Naive thymus-derived CD4-positive, alpha-beta T cell (primary cell): ENCODE data around the gene RAD51B. TPM values are rescaled to one million over a fixed set of nuclear protein-coding genes. Genes with fewer than 3 reads are reported as not detected.
A peak's percentile ranks its signal among the peaks of the same experiment; 100 is the strongest.

Experiments
- ATAC-seq: fragments of 150-1000 bp; cut with Tn5 transposase; 2 replicates; pipeline ENCODE4 v1.10.0; 2021; ENCODE audit warnings: mild to moderate bottlenecking, moderate library complexity
- CTCF ChIA-PET: fragments of 350-600 bp; sonication (Branson Sonifier 250); formaldehyde crosslinking; loops from one replicate; lab custom pipeline; 2021; ENCODE audit warnings: antibody characterized with exemption; lab: Charles Lee
- POLR2A ChIA-PET: fragments of 350-600 bp; sonication (Branson Sonifier 250); formaldehyde crosslinking; loops from one replicate; lab custom pipeline; 2021; ENCODE audit warnings: antibody characterized with exemption, inconsistent platforms; lab: Charles Lee
- DNase-seq, 9 donors: peaks; one replicate each; pipeline versions ENCODE4 v3.0.0 to v3.0.0-alpha.2; 2020 to 2022; ENCODE audit warnings: mixed read lengths in 1 of 9
- H3K27ac ChIP-seq: one replicate; pipeline ENCODE4 v1.7.0; 2013; ENCODE audit warnings: mild to moderate bottlenecking, low read depth, low read length, moderate library complexity
- H3K27me3 ChIP-seq, 2 donors: one replicate each; pipeline ENCODE4 v1.7.0; 2013; ENCODE audit warnings: low read length in 2 of 2, mild to moderate bottlenecking in 2 of 2, moderate library complexity in 2 of 2; ENCODE audit not compliant: control insufficient read depth in 2 of 2, insufficient read depth in 2 of 2
- H3K36me3 ChIP-seq, 3 experiments: 1 replicate in 2 of 3; 2 replicates in 1 of 3; pipeline ENCODE4 v1.7.0; 2013; ENCODE audit warnings: low read length in 3 of 3, mild to moderate bottlenecking in 3 of 3, moderate library complexity in 1 of 3; ENCODE audit not compliant: insufficient read depth in 3 of 3, control insufficient read depth in 2 of 3
- H3K4me1 ChIP-seq, 2 donors: one replicate each; pipeline ENCODE4 v1.7.0; 2013; ENCODE audit warnings: low read length in 2 of 2, mild to moderate bottlenecking in 2 of 2, moderate library complexity in 1 of 2; ENCODE audit not compliant: control insufficient read depth in 2 of 2, insufficient read depth in 2 of 2
- H3K4me3 ChIP-seq: 2 replicates; pipeline ENCODE4 v1.7.0; 2013; ENCODE audit warnings: mild to moderate bottlenecking, low read length
- H3K9me3 ChIP-seq, 3 experiments: 1 replicate in 2 of 3; 2 replicates in 1 of 3; pipeline ENCODE4 v1.7.0; 2013; ENCODE audit warnings: low read length in 3 of 3; ENCODE audit not compliant: control insufficient read depth in 2 of 3
- H3K27ac Mint-ChIP-seq, 9 donors: one replicate each; pipeline ENCODE4 v1.8.0; 2020 to 2022; ENCODE audit warnings: mixed read lengths in 9 of 9, mild to moderate bottlenecking in 8 of 9, moderate library complexity in 5 of 9, inconsistent platforms in 2 of 9
- H3K27me3 Mint-ChIP-seq, 5 donors: one replicate each; pipeline ENCODE4 v1.8.0; 2021 to 2022; ENCODE audit warnings: mixed read lengths in 5 of 5, mild to moderate bottlenecking in 1 of 5
- H3K36me3 Mint-ChIP-seq, 5 donors: one replicate each; pipeline ENCODE4 v1.8.0; 2020 to 2022; ENCODE audit warnings: mixed read lengths in 5 of 5, mild to moderate bottlenecking in 3 of 5, inconsistent platforms in 1 of 5
- H3K4me1 Mint-ChIP-seq, 7 donors: one replicate each; pipeline ENCODE4 v1.8.0; 2020 to 2022; ENCODE audit warnings: mixed read lengths in 7 of 7, mild to moderate bottlenecking in 3 of 7, inconsistent platforms in 1 of 7
- H3K4me3 Mint-ChIP-seq, 10 donors: one replicate each; pipeline ENCODE4 v1.8.0; 2020 to 2022; ENCODE audit warnings: mild to moderate bottlenecking in 10 of 10, mixed read lengths in 10 of 10, moderate library complexity in 6 of 10, inconsistent platforms in 2 of 10
- H3K9me3 Mint-ChIP-seq, 11 donors: one replicate each; pipeline ENCODE4 v1.8.0; 2020 to 2022; ENCODE audit warnings: mixed read lengths in 11 of 11, mild to moderate bottlenecking in 4 of 11, inconsistent platforms in 1 of 11, moderate library complexity in 1 of 11
- intact Hi-C, 2 donors: fragments of 100-400 bp; cut with micrococcal nuclease; formaldehyde crosslinking; loops; one replicate each; pipeline ENCODE4 v1.15.1; 2023
- polyA plus RNA-seq, 2 donors: library from polyadenylated mRNA; unstranded; fragments of 300-500 nt; fragmentation: Illumina TruSeq; gene quantifications; one replicate each; pipeline ENCODE4 v1.2.3, GENCODE V29; 2021
- total RNA-seq, 6 experiments: library from RNA in 5 of 6; stranded (reverse) in 5 of 6; gene quantifications; 1 replicate in 5 of 6; 2 replicates in 1 of 6; pipeline ENCODE4 v1.2.3 and lab custom pipeline; 2021 to 2026

RAD51B gene
- total and polyA plus RNA-seq, 7 experiments from 2014 or later, result 15.0 to 42.2 (median 28.8) TPM

- Mint-ChIP-seq H3K36me3 (peaks cover 0 to 1% (median 0%) of the 10 kb centered on the region in 5 donors), H3K4me1 (peaks cover 15 to 80% (median 61%) of the 10 kb centered on the region in 7 donors), H3K9me3 (no peaks in the 10 kb centered on the region), H3K4me3 (peak overlapping the region in 4 of 10 donors; percentile 1 to 42 (median 14)), H3K27ac (peak overlapping the region in 5 of 9 donors; percentile 0 to 48 (median 24)), H3K27me3 (no peaks in the 10 kb centered on the region)
- CTCF ChIA-PET, result interaction anchor here (1.5 kb wide), 1 partner anchor 16 kb away, joined by 3 read pairs; no protein-coding TSS in a partner anchor
- Histone ChIP-seq H3K4me3 (no peak overlapping the region), H3K27me3 (no peaks in the 10 kb centered on the region), H3K4me1 (peaks cover 3 to 35% of the 10 kb centered on the region in 2 donors), H3K27ac (no peak overlapping the region), H3K36me3 (no peaks in the 10 kb centered on the region), H3K9me3 (no peaks in the 10 kb centered on the region)
- POLR2A ChIA-PET, result interaction anchor here (0.6 to 2.0 kb wide), 6 partner anchors 10 to 303 kb away, joined by 3 to 10 read pairs (median 6); no protein-coding TSS in a partner anchor
- intact Hi-C loops, result no loop called here
- DNase-seq (no peak), ATAC-seq (no peak)
Measured at GRCh38 chr14:68513137-68513536, 693.6 kb downstream of the RAD51B start.

GRCh38 chr14:68513838-68514607 is 694.4 kb downstream of the RAD51B start:
- CTCF ChIA-PET, result interaction anchor here (1.5 kb wide), 1 partner anchor 15 kb away, joined by 3 read pairs; no protein-coding TSS in a partner anchor
- Histone ChIP-seq H3K27me3 (no peaks in the 10 kb centered on the region), H3K4me1 (peaks cover 0 to 29% of the 10 kb centered on the region in 2 donors), H3K27ac (no peak overlapping the region), H3K36me3 (no peaks in the 10 kb centered on the region), H3K9me3 (no peaks in the 10 kb centered on the region), H3K4me3 (no peak overlapping the region)
- intact Hi-C loops, result no loop called here
- Mint-ChIP-seq H3K4me3 (peak overlapping the region in 1 of 10 donors; percentile 64), H3K4me1 (peaks cover 10 to 79% (median 61%) of the 10 kb centered on the region in 7 donors), H3K36me3 (peaks cover 0 to 1% (median 0%) of the 10 kb centered on the region in 5 donors), H3K9me3 (no peaks in the 10 kb centered on the region), H3K27me3 (no peaks in the 10 kb centered on the region), H3K27ac (peak overlapping the region in 6 of 9 donors; percentile 3 to 69 (median 49))
- POLR2A ChIA-PET, result interaction anchor here (0.6 to 2.0 kb wide), 6 partner anchors 9 to 302 kb away, joined by 3 to 10 read pairs (median 6); no protein-coding TSS in a partner anchor
- ATAC-seq (peak; percentile 48), DNase-seq (no peak)

- H3K36me3 Mint-ChIP-seq, result peaks cover 0 to 1% (median 0%) of the 10 kb centered on the region in 5 donors
- CTCF ChIA-PET, result no interaction called here
- Histone ChIP-seq H3K9me3 (no peaks in the 10 kb centered on the region), H3K27ac (no peak overlapping the region), H3K27me3 (no peaks in the 10 kb centered on the region), H3K4me3 (no peak overlapping the region), H3K4me1 (peaks cover 0 to 36% of the 10 kb centered on the region in 2 donors), H3K36me3 (no peaks in the 10 kb centered on the region)
- no peak for DNase-seq
- no peak overlapping the region for H3K4me3 Mint-ChIP-seq
- POLR2A ChIA-PET, result interaction anchor here (1.5 to 2.0 kb wide), 2 partner anchors 30 to 302 kb away, joined by 8 to 10 read pairs; no protein-coding TSS in a partner anchor
- H3K27me3 Mint-ChIP-seq, result no peaks in the 10 kb centered on the region
- H3K4me1 Mint-ChIP-seq, result peaks cover 9 to 79% (median 61%) of the 10 kb centered on the region in 7 donors
- intact Hi-C loops, result no loop called here
- no peaks in the 10 kb centered on the region for H3K9me3 Mint-ChIP-seq
- ATAC-seq, result no peak
- H3K27ac Mint-ChIP-seq, result peak overlapping the region in 2 of 9 donors; percentile 3 to 19
Measured at GRCh38 chr14:68514608-68515194, 695.1 kb downstream of the RAD51B start.

- H3K27me3 ChIP-seq, result no peaks in the 10 kb centered on the region
- Mint-ChIP-seq H3K4me3 (no peak overlapping the region), H3K27ac (peak overlapping the region in 1 of 9 donors; percentile 6), H3K9me3 (no peaks in the 10 kb centered on the region), H3K27me3 (no peaks in the 10 kb centered on the region), H3K4me1 (peaks cover 7 to 86% (median 62%) of the 10 kb centered on the region in 7 donors), H3K36me3 (peaks cover 0 to 1% (median 0%) of the 10 kb centered on the region in 5 donors)
- CTCF ChIA-PET, result no interaction called here
- no peak overlapping the region for H3K27ac ChIP-seq
- ATAC-seq (no peak), DNase-seq (no peak)
- no peaks in the 10 kb centered on the region for H3K9me3 ChIP-seq
- POLR2A ChIA-PET, result interaction anchor here (0.6 to 6.9 kb wide), 3 partner anchors 9 to 39 kb away, joined by 3 to 63 read pairs (median 6); no protein-coding TSS in a partner anchor
- no peak overlapping the region for H3K4me3 ChIP-seq
- intact Hi-C loops, result loop anchor here in 1 of 2 donors (1.0 kb wide), 1 partner anchor 10 kb away; no protein-coding TSS in a partner anchor
- H3K4me1 ChIP-seq, result peaks cover 0 to 43% of the 10 kb centered on the region in 2 donors
- H3K36me3 ChIP-seq, result no peaks in the 10 kb centered on the region
Measured at GRCh38 chr14:68516342-68516741, 696.8 kb downstream of the RAD51B start.

DNA sequence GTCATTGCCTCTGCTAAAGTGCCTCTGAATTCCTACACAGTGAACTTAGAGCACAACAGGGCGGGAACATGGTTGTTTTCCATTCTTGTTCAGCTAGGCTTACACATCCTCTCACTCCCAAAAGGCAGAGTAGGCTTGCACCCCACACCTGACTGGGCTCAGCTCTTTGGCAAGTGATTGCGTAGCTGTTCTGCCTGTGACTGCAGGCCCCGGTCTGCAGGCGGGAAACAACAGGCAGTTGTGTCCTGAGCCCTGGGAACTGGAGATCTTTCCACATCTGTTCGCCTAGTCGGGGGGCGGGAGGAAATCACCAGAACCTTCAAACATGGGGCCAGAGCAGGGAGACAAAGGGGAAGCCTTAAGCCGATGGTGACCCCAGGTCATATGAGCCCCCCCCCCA is 698.6 kb downstream of the RAD51B start:
- ATAC-seq (no peak), DNase-seq (no peak)
- Histone ChIP-seq H3K4me3 (no peak overlapping the region), H3K27ac (no peak overlapping the region), H3K4me1 (peaks cover 0 to 34% of the 10 kb centered on the region in 2 donors), H3K36me3 (no peaks in the 10 kb centered on the region), H3K9me3 (no peaks in the 10 kb centered on the region), H3K27me3 (no peaks in the 10 kb centered on the region)
- H3K36me3 Mint-ChIP-seq, result peaks cover 0 to 1% (median 0%) of the 10 kb centered on the region in 5 donors
- ChIA-PET CTCF (interaction anchor here (1.3 to 2.1 kb wide), 2 partner anchors 11 to 142 kb away, joined by 3 to 10 read pairs; no protein-coding TSS in a partner anchor), POLR2A (interaction anchor here (1.2 to 6.9 kb wide), 2 partner anchors 11 to 45 kb away, joined by 5 to 63 read pairs; no protein-coding TSS in a partner anchor)
- H3K27me3 Mint-ChIP-seq, result no peaks in the 10 kb centered on the region
- intact Hi-C loops, result no loop called here
- peak overlapping the region in 2 of 10 donors; percentile 14 to 32 for H3K4me3 Mint-ChIP-seq
- no peaks in the 10 kb centered on the region for H3K9me3 Mint-ChIP-seq
- peak overlapping the region in 3 of 9 donors; percentile 21 to 55 (median 51) for H3K27ac Mint-ChIP-seq
- H3K4me1 Mint-ChIP-seq, result peaks cover 5 to 71% (median 52%) of the 10 kb centered on the region in 7 donors
